Aorta (tissue), 5 donors: ENCODE data around the gene NLRC3. TPM values are rescaled to one million over a fixed set of nuclear protein-coding genes. Genes with fewer than 3 reads are reported as not detected.

ENCODE experiments used
- ATAC-seq: fragments of 200-7000 bp; cut with Tn5 transposase; one replicate; pipeline ENCODE4 v1.9.1; 2022; ENCODE audit warnings: moderate library complexity; ENCODE audit not compliant: low FRiP score
- DNase-seq, 2 donors: peaks; one replicate each; pipeline ENCODE4 v3.0.0-alpha.2; 2020
- H3K27ac ChIP-seq, 2 donors: one replicate each; pipeline ENCODE4 v1.5.1; 2013; ENCODE audit warnings: low read length in 2 of 2, mild to moderate bottlenecking in 2 of 2, moderate library complexity in 2 of 2, control low read depth in 1 of 2, inconsistent platforms in 1 of 2, low read depth in 1 of 2
- H3K27me3 ChIP-seq, 2 donors: one replicate each; pipeline ENCODE4 v1.6.1; 2013; ENCODE audit warnings: control low read depth in 1 of 2, low read length in 1 of 2, mild to moderate bottlenecking in 1 of 2, moderate library complexity in 1 of 2; ENCODE audit not compliant: insufficient read depth in 2 of 2, control insufficient read depth in 1 of 2
- H3K36me3 ChIP-seq, 2 donors: one replicate each; pipeline ENCODE4 v1.6.1; 2013; ENCODE audit warnings: control low read depth in 1 of 2, low read length in 1 of 2, mild to moderate bottlenecking in 1 of 2; ENCODE audit not compliant: insufficient read depth in 2 of 2, control insufficient read depth in 1 of 2
- H3K4me1 ChIP-seq, 2 donors: one replicate each; pipeline ENCODE4 v1.6.1; 2013; ENCODE audit warnings: low read length in 2 of 2, control low read depth in 1 of 2, mild to moderate bottlenecking in 1 of 2, moderate library complexity in 1 of 2; ENCODE audit not compliant: insufficient read depth in 2 of 2, control insufficient read depth in 1 of 2
- H3K4me3 ChIP-seq, 2 donors: one replicate each; pipeline ENCODE4 v1.5.1; 2013; ENCODE audit warnings: low read length in 2 of 2, control low read depth in 1 of 2, mild to moderate bottlenecking in 1 of 2
- H3K9me3 ChIP-seq: one replicate; pipeline ENCODE4 v1.6.1; 2013; ENCODE audit warnings: mild to moderate bottlenecking, low read length; ENCODE audit not compliant: control insufficient read depth
- WGBS, 2 donors: extraction: QIAGEN DNeasy Blood & Tissue Kit; methylation state at CpG; one replicate each; pipeline ENCODE4 v1.1.7; 2013; 5-methylcytosine and 5-hydroxymethylcytosine counted together
- intact Hi-C, 2 donors: fragments of 100-400 bp; cut with DNase I; formaldehyde crosslinking; loops; one replicate each; pipeline versions ENCODE4 v1.14.2 to v1.15.0; 2022
- polyA plus RNA-seq, 2 donors: library from polyadenylated mRNA; stranded (reverse); fragments of 200-250 nt; gene quantifications; one replicate each; pipeline ENCODE4 v1.2.3, GENCODE V29; 2013
- total RNA-seq, 2 donors: library from RNA; stranded (reverse); fragmentation: NEBNext Ultra II Directional; extraction: Animal tissue kit (Norgen Biotek cat#: 25700); gene quantifications; one replicate each; pipeline ENCODE4 v1.2.1, GENCODE V29; 2021
- donor health status: healthy with polysubstance abuse.
- donor health status: Bipolar disorder and iron deficiency.
- donor health status: DM: no; HTN: no; CAD: no.
- donor health status: DM: no; HTN: no; CAD: no.
- donor health status: DM: yes; HTN: yes; CAD: no.

Gene NLRC3
- total and polyA plus RNA-seq, 4 donors, result 0.38 to 2.3 (median 0.97) TPM; not detected in 1

- H3K4me3 ChIP-seq, result no peak overlapping the region
- intact Hi-C loops, result no loop called here
- ATAC-seq, result no peak
- no peaks in the 10 kb centered on the region for H3K36me3 ChIP-seq
- no peaks in the 10 kb centered on the region for H3K4me1 ChIP-seq
- H3K27me3 ChIP-seq, result no peaks in the 10 kb centered on the region
- WGBS, 2 donors, result 52 to 55% methylated on average over 20 of the region's 20 CpGs
- H3K27ac ChIP-seq, result no peak overlapping the region
- DNase-seq, result no peak
- no peaks in the 10 kb centered on the region for H3K9me3 ChIP-seq
These were observed 1.7 kb upstream of the NLRC3 start for GRCh38 chr16:3578610-3579551.

DNA sequence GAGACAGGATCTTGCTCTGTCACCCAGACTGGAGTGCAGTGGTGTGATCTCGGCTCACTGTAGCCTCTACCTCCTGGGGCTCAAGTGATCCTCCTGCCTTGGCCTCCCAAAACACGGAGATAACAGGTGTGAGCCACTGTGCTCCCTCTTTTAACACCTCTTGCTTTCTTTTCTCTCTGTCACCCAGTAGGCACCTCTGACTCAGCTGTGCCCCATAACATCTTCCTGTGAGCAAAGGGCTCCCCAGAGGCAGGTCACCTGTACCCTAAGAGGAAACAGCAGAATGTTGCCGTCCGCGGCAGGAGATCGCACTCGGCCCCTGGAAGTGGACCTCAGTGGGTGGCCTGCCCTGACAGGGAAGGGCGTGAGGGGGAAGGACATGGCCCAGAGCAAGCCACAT is 918 bp upstream of the NLRC3 start:
- intact Hi-C loops, result no loop called here
- H3K4me3 ChIP-seq, result no peak overlapping the region
- no peaks in the 10 kb centered on the region for H3K27me3 ChIP-seq
- H3K36me3 ChIP-seq, result no peaks in the 10 kb centered on the region
- no peak for DNase-seq
- H3K9me3 ChIP-seq, result no peaks in the 10 kb centered on the region
- 85 to 87% methylated on average over 8 of the region's 8 CpGs for WGBS, 2 donors
- ATAC-seq, result no peak
- H3K4me1 ChIP-seq, result no peaks in the 10 kb centered on the region
- H3K27ac ChIP-seq, result no peak overlapping the region

DNA sequence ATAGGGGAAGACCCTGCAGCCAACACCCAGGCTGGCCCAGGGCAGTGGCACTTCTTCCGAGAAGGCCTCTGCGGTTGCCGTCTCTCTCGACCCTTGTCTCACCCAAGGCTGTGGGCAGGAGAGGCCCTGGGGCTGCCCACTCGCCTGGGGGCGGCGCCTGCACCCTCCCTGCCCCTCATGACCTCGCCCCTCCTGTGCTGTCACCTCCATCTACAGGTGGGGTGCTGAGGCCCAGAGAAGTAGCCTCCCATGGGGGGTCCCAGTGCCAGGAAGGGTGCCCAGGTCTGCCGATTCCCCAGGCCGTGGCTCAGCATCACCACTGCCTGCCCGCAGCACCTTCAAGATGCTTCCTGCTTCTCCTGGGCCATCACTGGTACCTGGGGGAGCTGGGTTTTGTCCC is 992 bp downstream of the NLRC3 start:
- H3K27ac ChIP-seq, result no peak overlapping the region
- peak; percentile 38 for ATAC-seq
- H3K4me3 ChIP-seq, result no peak overlapping the region
- H3K27me3 ChIP-seq, result no peaks in the 10 kb centered on the region
- no peaks in the 10 kb centered on the region for H3K36me3 ChIP-seq
- no peak for DNase-seq
- H3K4me1 ChIP-seq, result no peaks in the 10 kb centered on the region
- intact Hi-C loops, result no loop called here
- no peaks in the 10 kb centered on the region for H3K9me3 ChIP-seq
- WGBS, 2 donors, result 89 to 91% methylated on average over 9 to 11 of the region's 11 CpGs

DNA sequence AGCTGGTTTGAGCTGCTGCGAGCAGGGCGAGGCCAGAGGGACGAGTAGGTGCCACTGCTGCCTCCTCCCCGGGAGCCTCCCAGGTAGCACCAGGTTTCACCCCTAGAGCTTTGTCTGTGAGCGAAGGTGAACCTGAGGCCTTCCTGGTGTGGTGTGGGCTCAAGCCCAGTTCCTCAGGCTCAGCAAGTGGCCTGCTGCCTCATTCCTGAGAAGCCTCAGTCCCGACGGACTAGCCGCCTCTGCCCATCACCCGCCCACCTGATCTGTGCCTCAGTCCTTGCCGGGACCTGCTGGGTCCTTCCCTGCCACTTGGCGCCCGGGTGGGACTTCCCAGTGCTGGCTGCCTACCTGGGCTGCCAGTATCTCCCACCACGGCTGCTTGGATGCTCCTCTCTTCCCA is 1.7 kb downstream of the NLRC3 start:
- Histone ChIP-seq H3K4me3 (no peak overlapping the region), H3K27ac (no peak overlapping the region), H3K4me1 (no peaks in the 10 kb centered on the region), H3K9me3 (peaks cover 2% of the 10 kb centered on the region), H3K36me3 (no peaks in the 10 kb centered on the region), H3K27me3 (no peaks in the 10 kb centered on the region)
- intact Hi-C loops, result no loop called here
- ATAC-seq (no peak), DNase-seq (no peak)
- WGBS, 2 donors, result 82 to 84% methylated on average over 13 of the region's 13 CpGs

DNA sequence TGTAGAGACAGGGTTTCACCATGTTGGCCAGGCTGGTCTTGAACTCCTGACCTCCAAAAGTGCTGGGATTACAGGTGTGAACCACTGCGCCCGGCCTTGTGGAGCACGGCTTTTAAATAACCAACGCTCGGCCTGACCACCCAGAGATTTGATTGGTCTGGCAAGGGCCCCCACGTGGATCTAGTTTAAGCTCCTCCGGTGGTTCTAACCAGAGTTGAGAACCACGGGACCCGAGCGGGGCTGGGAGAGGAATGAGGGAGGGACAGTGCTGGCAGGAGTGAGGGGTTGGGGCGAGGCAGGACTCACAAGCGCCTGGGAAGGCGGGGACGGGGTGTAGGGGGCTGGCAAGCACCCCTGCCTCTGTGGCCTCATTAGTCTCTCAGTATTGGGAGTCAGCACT is 3.0 kb downstream of the NLRC3 start:
- no peaks in the 10 kb centered on the region for H3K27me3 ChIP-seq
- no peak overlapping the region for H3K27ac ChIP-seq
- no peak overlapping the region for H3K4me3 ChIP-seq
- intact Hi-C loops, result no loop called here
- no peaks in the 10 kb centered on the region for H3K4me1 ChIP-seq
- H3K36me3 ChIP-seq, result no peaks in the 10 kb centered on the region
- DNase-seq (no peak), ATAC-seq (no peak)
- 90 to 94% methylated on average over 14 of the region's 14 CpGs for WGBS, 2 donors
- peaks cover 4% of the 10 kb centered on the region for H3K9me3 ChIP-seq

DNA sequence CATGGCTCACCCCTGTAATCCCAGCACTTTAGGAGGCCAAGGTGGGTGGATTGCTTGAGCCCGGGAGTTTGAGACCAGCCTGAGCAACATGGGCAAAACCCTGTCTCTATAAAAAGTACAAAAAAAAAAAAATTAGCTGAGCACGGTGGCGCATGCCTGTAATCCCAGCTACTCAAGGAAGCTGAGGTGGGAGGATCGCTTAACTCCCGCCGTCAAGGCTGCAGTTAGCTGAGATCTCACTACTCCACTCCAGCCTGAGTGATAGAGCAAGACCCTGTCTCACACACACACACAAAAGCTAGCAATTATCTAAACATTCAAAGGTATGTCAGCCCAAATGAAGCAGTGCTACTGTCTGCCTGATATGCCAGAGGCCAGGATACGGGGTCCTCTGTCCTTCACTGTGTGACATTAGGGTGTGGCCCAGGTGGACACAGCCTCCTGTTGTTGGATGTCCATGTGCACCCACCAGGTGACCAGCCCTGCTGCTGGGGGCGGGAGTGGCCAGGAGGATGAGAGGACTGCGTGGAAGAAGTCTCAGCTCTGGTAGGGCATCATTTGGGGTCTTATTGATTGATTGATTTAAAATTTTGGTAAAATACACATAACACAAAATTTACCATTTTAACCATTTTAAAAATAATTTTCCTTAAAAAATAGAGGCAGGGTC is 3.9 kb downstream of the NLRC3 start:
- intact Hi-C loops, result no loop called here

DNA sequence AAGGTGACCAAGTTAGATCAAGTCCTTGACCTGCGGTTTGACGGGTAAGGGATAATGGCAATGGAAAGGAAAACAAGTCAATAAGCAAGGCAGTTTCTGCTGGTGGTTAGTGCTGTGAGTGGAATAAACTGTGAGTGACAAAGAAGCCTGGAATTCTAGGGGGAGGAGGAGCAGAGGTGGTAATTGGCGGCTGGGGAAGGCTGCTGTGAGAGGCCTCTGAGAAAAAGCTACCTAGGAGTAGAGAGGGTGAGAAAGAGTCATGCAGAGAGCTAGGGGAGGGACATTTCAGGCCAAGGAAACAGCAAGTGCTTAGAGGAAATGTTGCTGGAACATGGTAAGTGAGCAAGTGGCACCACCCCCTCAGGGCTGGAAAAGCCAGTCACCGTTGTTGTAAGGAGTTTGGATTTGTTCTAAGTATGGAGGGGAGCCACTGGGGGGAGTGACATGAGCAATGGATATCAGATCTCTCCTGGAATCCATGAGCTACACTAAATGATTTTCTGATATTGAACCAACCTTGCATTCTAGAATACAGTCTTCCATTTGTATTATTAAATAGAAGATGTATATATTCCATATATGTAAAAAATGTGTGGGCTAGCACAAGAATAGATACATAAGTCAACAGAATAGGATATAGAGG is 6.7 kb downstream of the NLRC3 start:
- Histone ChIP-seq H3K36me3 (no peaks in the 10 kb centered on the region), H3K4me3 (no peak overlapping the region), H3K4me1 (no peaks in the 10 kb centered on the region), H3K27ac (no peak overlapping the region), H3K9me3 (peaks cover 4% of the 10 kb centered on the region), H3K27me3 (no peaks in the 10 kb centered on the region)
- DNase-seq (no peak), ATAC-seq (no peak)
- WGBS, 2 donors, result 72 to 78% methylated on average over 4 of the region's 4 CpGs
- intact Hi-C loops, result no loop called here

More for the DNA sequence above, 3.9 kb downstream of the NLRC3 start:
- H3K36me3 ChIP-seq, result no peaks in the 10 kb centered on the region
- no peaks in the 10 kb centered on the region for H3K4me1 ChIP-seq
- no peak overlapping the region for H3K4me3 ChIP-seq
- ATAC-seq, result no peak
- 76 to 81% methylated on average over 9 of the region's 9 CpGs for WGBS, 2 donors
- DNase-seq, result no peak
- peaks cover 4% of the 10 kb centered on the region for H3K9me3 ChIP-seq
- no peak overlapping the region for H3K27ac ChIP-seq
- no peaks in the 10 kb centered on the region for H3K27me3 ChIP-seq

GRCh38 chr16:3569851-3570250 is 7.4 kb downstream of the NLRC3 start:
- WGBS, 2 donors, result 98 to 99% methylated on average over 2 of the region's 2 CpGs
- H3K27ac ChIP-seq, result no peak overlapping the region
- ATAC-seq, result no peak

More at GRCh38 chr16:3569851-3570250, 7.4 kb downstream of the NLRC3 start:
- intact Hi-C loops, result no loop called here
- no peak overlapping the region for H3K4me3 ChIP-seq
- DNase-seq, result no peak
- H3K27me3 ChIP-seq, result no peaks in the 10 kb centered on the region
- H3K36me3 ChIP-seq, result no peaks in the 10 kb centered on the region
- no peaks in the 10 kb centered on the region for H3K4me1 ChIP-seq
- peaks cover 4% of the 10 kb centered on the region for H3K9me3 ChIP-seq
